ENCODE data around the gene RING1.

DNA sequence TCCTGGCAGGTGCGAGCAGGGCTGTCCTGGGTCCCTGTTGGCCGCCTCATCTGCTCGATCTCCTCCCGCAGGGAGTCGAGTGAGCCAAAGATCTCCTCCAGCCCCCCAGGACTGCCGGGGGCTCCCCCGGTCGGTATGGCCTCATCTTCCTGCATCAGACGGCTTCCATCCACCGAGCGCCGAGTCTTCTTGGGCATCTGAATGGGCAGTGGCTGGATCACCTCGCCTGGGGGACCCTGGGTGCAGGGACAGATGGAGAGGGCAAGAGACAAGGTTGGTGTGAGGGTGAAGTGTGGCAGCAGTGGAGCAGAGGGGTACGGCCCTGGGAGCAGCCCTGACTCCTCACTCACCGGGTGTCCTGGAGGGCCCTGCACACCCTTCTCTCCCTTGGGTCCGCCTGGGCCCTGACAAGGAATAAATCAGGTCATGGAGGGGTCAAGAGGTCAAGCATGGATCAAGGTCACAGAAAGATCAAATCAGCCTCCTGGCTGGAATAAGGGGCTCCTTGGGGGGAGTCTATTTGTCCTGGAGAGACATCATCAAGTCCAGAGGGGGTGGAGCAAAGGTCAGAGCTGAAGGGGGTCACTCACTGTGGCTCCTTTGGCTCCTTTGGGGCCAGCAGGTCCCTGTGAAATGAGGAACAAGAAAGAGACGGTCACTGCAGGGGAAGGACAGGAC is 42.6 kb upstream of the RING1 start:
- TF ChIP-seq POLR2A (IDR thresholded peaks at IDR 0.05; ENCODE audit: borderline replicate concordance, extremely low read depth, insufficient read depth, insufficient read length), result no peak
- TF ChIP-seq MAX (IDR thresholded peaks at IDR 0.05), result no peak
- TF ChIP-seq SP1 (IDR thresholded peaks at IDR 0.05; ENCODE audit: low read depth), result no peak

All from HCT116 (cell line).